ENCODE data around the gene PKP2.

Gene PKP2

GRCh38 chr12:32896432-32897280, at the start of gene PKP2:
PKP2 (minus strand) TSS chr12:32896777; CDS start chr12:32896731, 46 bp downstream.
- DNase-seq: peak; percentile 25

- no peak for DNase-seq
Observed at GRCh38 chr12:32944195-32944594, 47.6 kb upstream of the PKP2 start.

GRCh38 chr12:32939801-32940200, 43.2 kb upstream of the PKP2 start:
- DNase-seq: no peak

GRCh38 chr12:32926963-32927362, 30.4 kb upstream of the PKP2 start:
- no peak for DNase-seq

- no peak for DNase-seq
Observed at GRCh38 chr12:32926356-32926755, 29.8 kb upstream of the PKP2 start.

DNA sequence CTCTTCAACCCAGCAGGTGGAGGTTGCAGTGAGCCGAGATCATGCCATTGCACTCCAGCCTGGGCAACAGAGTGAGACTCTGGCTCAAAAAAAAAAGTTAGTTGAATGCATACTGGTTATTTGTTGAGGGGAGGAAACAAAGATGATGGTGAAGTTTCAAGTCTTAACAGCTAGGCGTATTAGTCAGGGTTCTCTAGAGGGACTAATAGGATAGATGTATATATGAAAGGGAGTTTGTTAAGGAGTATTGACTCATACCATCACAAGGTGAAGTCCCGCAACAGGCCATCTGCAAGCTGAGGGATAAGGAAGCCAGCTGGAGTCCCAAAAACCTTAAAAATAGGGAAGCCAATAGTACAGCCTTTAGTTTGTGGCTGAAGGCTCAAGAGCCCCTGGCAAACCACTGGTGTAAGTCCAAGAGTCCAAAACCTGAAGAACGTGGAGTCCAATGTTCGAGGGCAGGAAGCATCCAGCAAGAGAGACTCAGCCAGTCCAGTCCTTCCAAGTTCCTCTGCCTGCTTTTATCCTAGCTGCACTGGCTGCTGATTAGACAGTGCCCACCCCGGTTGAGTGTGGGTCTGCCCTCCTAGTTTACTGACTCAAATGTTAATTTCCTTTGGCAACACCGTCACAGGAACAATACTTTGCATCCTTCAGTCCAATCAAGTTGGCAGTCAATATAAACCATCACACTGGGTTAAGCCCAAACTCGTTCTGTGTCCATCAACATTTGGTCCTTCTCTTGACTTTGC, 26.1 kb upstream of the PKP2 start:
- no peak for DNase-seq

- DNase-seq: no peak
Observed at GRCh38 chr12:32921397-32921796, 24.8 kb upstream of the PKP2 start.

DNA sequence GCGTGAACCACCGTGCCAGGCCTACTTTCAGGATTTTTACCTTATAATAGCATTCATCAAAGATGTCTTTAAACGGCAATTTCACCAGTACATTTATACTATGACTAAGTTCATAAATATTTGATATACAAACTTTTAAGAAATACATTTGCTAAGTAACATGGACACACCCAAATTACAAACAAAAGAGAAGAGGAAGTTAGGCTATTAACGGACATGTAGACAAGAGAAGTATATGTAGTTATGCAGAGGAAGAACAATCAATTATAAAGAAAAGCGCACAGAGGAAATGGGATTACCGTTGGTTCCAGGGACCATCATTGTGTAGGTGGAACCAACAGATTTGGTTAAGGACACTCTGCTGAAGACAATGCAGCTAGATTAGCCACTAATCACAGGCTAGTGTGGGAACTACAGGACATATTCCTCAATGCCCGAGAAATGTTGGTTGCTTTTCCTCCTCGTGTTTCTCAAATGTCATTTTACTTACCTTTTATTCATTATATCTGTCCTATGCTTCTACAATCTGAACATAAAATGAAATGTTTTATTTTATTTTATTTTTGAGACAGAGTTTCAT, 24.0 kb upstream of the PKP2 start:
- no peak for DNase-seq

GRCh38 chr12:32918890-32919801, 22.6 kb upstream of the PKP2 start:
- no peak for DNase-seq

DNA sequence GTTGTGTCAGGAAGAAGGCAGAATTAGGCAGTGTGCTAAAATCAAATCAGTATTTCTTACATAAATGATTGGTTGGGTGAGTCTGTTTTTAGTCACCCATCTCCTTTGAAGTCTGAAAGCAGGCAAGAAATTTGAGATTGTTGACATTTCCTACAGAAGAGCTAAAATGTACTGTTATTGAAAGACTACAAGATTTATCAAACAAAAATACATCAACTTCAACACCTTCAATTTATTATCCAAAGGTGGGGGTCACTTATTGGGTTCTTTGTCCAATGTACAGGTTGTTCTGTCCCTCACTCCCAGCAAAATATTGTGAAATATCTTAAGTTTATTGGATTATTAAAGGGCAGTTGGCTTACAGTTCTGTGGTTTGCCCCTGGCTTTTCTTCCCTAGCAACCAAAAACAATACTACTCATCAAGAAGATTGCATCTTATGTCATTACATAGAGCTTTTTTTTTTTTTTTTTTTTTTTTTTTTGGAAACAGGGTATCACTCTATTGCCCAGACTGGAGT, 20.6 kb upstream of the PKP2 start:
- DNase-seq: no peak

DNA sequence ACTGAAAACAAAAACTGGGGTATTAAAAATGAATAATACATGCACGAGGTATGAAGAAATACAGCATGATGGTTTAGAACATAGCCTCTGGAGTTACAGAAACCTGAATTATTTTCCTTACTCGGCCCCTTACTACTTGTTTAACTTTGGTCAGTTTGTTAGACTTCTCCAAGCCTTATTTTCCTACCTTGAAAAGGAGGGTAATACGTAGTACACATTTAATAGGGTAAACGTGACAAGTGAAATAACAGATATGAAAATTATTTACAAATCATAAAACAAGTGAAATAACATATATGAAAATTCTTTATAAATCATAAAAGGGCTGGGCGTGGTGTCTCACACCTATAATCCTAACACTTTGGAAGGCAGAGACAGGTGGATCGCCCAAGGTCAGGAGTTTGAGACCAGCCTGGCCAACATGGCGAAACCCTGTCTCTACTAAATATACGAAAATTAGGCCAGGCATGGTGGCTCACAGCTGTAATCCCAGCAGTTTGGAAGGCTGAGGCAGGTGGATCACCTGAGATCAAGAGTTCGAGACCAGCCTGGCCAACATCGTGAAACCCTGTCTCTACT, 11.4 kb upstream of the PKP2 start:
- DNase-seq: no peak

- no peak for DNase-seq
Observed at GRCh38 chr12:32907166-32907565, 10.6 kb upstream of the PKP2 start.

DNA sequence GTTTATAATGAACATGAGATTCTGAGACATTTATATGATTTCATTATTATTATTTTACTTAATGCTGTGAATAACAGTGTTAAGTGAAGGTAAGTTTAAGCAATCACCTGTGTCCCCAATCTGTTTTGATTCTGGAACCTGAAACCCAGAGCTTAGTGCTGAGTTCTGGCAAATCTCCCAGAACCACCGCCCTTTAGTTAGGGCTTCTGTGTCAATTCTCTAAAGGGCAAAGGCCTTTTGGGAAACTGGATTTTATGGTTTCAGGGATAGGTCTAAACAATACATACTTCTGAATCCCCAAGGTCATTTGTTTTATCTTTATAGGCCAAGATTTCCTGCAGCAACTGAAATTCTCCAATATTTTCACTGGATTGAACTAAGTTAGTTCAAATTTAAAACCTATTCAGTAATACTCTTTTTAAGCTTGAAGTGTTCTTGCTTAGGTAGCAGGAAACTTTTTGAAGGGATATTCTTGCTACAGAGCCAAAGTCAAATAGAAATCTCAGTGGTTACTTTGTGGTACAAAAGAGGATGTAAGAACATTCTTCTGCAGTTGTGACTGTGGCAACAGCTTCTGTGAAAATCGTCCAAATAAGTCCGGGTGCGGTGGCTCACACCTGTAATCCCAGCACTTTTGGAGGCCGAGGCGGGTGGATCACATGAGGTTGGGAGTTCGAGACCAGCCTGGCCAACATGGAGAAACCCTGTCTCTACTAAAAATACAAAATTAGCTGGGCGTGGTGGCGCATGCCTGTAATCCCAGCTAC, 10.0 kb upstream of the PKP2 start:
- no peak for DNase-seq

- no peak for DNase-seq
Observed at GRCh38 chr12:32903763-32904162, 7.2 kb upstream of the PKP2 start.

- DNase-seq: no peak
Observed at GRCh38 chr12:32903318-32903717, 6.7 kb upstream of the PKP2 start.

GRCh38 chr12:32902287-32902997, 5.9 kb upstream of the PKP2 start:
- DNase-seq: no peak

- no peak for DNase-seq
Observed at GRCh38 chr12:32901553-32901952, 5.0 kb upstream of the PKP2 start.

DNA sequence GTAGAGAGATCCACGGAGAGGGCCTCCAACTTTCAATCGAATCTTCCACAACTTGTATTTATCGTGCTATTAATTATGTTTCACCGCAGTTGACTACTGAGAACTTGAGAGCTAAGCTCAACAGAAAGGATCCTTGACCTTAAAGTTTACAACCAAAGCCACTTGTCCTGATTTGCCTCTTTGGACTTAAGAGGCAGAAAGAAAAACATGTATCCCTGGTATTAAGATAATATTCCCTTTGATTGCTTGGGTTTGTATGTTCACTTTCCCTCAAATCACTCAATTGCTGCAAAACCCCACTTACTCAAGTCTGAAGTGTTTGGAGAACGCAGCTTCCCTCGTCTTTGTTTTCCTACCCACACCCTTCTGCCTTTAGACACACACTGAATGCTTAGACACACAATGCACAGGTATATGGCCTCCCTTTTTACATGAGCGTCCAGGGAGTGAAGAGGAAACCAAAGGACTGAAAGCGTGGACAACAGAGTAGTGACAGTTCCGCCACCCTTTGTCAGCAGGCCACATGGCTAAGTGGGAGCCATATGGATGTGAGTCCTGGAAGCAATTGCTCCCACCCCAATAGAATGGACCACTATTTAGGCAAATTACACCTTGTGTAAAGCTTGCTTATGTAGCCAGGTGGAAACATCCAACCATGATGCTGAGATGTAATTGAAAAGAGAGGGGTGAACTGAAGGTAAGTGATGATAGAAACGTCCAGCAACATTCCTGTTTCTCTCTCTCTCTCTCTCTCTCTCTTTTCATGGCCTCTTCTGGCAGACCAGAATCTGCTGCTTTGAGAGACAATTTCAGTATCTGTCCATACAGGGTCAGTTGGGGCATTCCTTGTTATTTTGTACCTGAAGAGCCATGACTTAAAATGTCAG, 1.4 kb upstream of the PKP2 start:
- DNase-seq: no peak

- no peak for DNase-seq
Observed at GRCh38 chr12:32897281-32897610, 669 bp upstream of the PKP2 start.

All from CD4-positive, alpha-beta T cell treated with Interleukin-17A for 4 hours (primary cell).